Measurements from ENCODE around the gene TMEM208.

Gene TMEM208

GRCh38 chr16:67210069-67210937 lies 16.6 kb upstream of the TMEM208 start:
- DNase-seq = no peak

GRCh38 chr16:67211674-67212073 lies 15.3 kb upstream of the TMEM208 start:
- no peak for DNase-seq

DNA sequence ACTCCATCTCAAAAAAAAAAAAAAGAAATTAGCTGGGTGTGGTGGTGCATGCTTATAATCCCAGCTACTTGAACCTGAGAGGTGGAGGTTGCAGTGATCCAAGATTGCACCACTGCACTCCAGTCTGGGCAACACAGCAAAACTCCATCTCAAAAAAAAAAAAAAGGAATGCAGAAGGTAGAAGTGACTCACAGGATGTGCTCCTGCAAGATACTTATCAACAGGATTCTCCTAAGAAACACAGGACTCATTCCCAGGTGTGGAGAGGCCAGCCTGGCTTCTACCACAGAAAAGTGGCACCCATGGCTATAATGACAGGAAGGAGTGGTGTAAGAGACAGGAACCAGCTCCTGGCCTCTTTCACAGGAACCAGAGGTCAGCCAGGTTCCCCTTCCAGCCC lies 14.2 kb upstream of the TMEM208 start:
- no peak for DNase-seq

- DNase-seq = no peak
Measured at GRCh38 chr16:67213197-67214019, 13.5 kb upstream of the TMEM208 start.

DNA sequence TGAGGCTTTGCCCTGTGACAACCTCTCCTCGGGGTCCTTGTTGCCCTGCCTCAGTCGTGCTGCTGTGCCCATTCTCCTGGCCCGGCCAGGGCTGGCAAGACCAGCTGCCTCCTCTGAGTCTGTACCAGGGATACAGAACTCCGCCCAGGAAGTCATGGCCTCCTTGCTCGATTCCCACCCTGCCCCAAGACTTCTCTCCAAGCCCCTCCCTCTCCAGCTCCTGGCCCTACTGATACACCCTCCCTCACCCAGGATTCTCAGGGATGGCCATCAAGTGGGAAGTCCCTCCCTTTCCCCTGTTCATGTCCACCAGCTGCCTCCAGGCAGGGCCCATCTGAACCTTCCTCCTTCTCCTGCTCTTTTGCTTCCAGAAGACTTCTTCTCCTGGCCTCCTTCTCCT lies 11.2 kb upstream of the TMEM208 start:
- DNase-seq = no peak

- peak; percentile 86 to 89 for DNase-seq
Measured at GRCh38 chr16:67216612-67217490, 10.1 kb upstream of the TMEM208 start.

- no peak for DNase-seq
Measured at GRCh38 chr16:67223992-67224391, 2.9 kb upstream of the TMEM208 start.

- DNase-seq = no peak
Measured at GRCh38 chr16:67226295-67226803, 581 bp upstream of the TMEM208 start.

DNA sequence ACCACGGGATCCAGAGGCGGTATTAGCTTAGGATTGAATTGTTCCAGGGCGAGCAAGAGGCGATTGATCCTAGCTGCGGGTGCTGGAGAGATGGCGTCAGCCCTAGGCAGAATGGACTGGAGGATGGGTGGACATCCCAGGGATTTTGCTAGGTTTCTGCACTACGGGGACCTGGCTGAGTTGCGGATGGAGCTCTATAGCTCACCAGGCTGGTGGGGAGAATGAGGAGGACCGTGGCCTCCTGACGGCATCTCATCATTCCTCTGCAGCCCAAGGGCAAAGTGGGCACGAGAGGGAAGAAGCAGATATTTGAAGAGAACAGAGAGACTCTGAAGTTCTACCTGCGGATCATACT lies 614 bp downstream of the TMEM208 start:
- no peak for DNase-seq

DNA sequence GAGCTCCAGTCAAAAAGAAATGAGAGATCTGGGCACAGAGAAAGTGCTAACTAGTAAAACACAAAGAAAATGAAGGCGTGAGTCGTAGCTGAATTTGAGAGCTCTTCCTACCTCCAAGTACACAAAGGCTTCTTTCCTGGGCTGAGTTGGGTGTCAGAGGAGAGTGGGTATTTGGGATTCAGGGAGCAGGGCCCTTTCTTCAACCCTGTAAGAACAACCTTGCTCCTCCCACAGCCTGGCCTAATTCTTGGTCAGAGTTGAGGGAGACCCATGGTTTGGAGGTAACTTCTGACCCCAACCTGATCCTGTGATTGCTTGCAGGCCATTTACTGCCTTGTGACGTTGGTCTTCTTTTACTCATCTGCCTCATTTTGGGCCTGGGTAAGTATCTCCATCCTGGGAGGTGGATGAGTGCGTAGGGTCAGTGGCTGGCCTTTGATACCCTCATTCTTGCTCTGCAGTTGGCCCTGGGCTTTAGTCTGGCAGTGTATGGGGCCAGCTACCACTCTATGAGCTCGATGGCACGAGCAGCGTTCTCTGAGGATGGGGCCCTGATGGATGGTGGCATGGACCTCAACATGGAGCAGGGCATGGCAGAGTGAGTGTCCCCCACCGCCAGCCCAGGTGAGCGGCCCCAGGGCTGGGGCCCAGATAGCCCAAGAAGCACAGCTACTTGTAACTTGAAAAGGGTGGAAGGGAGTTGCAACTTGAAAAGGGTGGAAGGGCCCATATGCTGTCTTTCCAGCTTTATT lies 1.3 kb downstream of the TMEM208 start:
- no peak for DNase-seq

DNA sequence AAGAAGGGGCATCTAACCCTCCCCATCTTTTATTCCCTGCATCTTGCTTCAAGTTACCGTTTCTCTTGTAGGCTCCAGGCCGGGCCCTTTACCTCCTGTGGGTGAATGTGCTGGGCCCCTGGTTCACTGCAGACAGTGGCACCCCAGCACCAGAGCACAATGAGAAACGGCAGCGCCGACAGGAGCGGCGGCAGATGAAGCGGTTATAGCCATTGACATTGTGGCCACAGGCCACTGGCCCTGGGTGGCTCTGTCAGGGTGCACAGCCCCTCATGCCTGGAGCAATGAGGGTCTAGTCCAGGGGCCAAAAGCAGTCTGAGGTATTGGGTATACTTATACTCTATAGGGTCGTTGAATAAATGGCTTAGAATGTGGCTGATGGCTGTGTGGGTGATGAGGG lies 2.0 kb downstream of the TMEM208 start:
- no peak for DNase-seq

- DNase-seq = no peak
Measured at GRCh38 chr16:67229906-67230808, 3.2 kb downstream of the TMEM208 start.

- no peak for DNase-seq
Measured at GRCh38 chr16:67230809-67231660, 4.1 kb downstream of the TMEM208 start.

DNA sequence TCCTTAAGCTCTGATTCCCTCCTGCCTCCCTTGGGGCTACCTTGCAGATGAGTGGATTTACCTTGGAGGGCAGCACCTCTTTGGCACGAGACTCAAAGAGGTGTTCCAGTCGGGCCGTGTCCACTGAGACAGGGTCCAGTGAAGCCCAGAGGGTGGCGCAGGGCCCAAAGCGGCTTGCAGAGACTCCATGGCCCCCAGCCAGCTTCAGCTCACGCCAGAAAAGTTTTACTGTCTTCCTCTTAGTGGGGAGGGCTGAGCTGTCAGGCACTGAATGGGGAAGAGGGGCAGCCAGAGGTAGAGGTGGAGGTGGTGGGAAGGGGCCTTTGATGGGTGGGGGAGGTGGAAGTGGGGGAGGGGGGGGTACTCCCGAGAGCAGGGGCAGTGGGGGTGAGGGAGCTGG lies 6.7 kb downstream of the TMEM208 start:
- no peak for DNase-seq

- DNase-seq = no peak
Measured at GRCh38 chr16:67234180-67234597, 7.3 kb downstream of the TMEM208 start.

- no peak for DNase-seq
Measured at GRCh38 chr16:67235816-67236562, 9.1 kb downstream of the TMEM208 start.

- DNase-seq = peak; percentile 31 to 41
Measured at GRCh38 chr16:67236563-67237395, 9.8 kb downstream of the TMEM208 start.
